ENCODE measurements around the gene TRPC3.

The TRPC3 gene

DNA sequence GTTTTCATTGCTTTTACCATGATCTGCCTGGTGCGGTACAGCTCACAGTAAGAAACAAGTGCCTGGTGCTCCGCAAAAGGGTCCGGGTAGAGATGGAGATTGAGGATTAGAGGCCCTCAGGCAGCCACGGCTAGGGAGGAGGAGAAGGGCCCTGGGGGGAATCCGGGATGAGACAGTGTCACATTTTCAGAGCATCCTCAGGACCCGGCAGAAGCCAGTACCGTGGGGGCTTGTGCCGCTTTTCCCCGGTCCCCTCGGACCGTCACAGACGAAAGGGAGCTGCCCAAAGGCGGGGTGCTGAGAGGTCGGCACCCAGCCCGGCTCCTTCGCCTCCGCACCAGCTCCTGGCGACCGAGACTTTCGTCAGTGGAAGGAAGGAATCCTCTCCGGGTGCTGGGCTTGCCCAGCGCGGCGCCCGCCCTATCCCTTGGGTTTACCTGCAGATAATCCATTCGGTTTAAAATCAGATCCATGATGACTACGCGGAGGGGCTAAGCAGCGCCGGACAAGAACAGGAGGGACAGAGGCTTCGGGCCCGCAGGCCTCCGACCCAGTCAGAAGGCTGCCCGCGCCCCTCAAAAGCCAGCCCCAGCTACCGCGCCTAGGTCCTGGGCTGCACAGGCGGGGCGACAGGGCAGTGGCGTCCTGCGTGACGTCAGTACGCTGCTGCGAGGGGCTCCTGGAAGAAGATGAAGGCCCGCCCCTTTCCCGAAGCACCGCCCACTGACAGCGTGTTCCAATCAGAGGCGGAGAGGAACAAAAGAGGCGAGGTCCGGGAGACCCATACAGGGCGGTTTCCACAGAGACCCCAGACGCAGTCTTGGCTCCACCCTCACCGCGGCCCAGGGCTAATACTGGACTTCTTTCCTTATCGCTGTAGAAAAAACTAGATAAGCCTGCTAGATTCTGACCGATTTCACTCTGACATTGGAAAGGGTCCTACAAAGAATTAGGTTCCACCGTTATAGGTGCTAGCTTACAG lies 81.7 kb downstream of the TRPC3 start, which contains the start of gene BBS7:
Gene BBS7 (minus strand): TSS at position 634 of the 982 bp plus-strand sequence. CDS start 161 bp downstream, at position 473.
- peak; percentile 98 for DNase-seq

DNA sequence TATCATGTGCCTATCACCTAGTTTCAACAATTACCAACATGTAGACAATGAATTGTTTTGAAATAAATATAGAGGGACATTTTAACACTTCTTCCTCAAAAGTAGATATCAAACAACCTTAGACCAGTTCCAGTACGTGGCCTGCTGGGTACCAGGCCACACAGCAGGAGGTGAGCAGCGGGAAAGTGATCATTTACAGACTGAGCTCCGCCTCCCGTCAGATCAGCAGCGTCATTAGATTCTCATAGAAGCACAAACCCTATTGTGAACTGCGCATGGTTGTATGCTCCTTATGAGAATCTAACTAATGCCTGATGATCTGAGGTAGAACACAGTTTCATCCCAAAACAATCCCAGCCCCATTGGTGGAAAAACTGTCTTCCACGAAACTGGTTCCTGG lies 88.1 kb downstream of the TRPC3 start:
- DNase-seq, result no peak

DNA sequence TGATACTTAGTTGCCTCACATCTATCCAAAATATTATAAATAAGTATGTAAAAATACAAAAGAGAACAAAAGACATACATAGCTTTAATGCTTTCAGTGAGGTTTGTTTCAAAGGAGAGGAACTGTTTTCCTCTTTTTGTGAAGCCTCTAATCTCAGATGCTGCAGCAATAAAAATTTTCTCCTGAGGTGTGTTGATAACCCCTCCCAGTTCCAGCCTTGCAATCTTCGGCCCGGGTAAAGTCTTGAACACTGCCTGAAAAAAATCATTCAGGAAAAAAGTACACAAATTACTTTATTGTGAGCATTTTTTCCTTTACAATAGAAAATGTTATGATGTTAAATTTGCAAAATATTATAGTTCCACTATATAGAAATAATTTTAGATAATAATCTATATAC lies 90.4 kb downstream of the TRPC3 start:
- DNase-seq, result no peak

DNA sequence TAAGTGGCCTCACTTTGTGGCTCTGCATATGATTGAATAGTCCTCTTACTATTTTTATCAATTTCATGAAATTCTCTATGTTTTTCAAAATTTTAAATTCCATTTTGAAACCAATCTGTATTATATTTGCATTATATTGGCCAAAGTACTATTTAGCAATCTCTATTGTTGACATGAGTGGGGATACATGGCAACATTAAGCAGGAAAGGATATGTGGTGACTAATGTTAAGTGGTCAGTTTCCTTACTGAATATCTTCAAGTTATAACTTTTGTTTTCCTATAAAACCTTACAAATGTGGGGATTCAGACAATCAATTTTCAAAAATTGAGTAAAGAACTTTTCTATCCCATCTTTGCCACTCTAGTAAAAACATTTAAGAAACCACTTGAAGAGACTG lies 91.7 kb downstream of the TRPC3 start:
- DNase-seq, result no peak

DNA sequence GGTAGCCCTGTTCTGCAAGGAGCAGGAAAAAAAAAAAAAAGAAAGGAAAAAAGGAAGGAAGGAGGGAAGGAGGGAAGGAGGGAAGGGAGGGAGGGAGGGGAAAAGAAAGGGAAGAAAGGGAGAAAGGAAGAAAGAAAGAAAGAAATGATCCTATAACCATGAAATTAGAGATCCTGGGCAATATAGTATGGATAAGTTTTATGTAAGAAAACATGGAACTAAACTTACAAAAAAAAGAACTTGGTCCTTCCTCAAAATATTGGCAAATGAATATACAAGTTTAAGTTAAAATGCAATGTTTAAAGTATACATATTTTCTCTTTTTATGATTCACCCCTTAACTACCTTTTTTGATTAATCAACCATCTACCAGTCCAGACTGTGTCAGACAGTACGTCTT lies 100.5 kb downstream of the TRPC3 start:
- DNase-seq, result no peak

DNA sequence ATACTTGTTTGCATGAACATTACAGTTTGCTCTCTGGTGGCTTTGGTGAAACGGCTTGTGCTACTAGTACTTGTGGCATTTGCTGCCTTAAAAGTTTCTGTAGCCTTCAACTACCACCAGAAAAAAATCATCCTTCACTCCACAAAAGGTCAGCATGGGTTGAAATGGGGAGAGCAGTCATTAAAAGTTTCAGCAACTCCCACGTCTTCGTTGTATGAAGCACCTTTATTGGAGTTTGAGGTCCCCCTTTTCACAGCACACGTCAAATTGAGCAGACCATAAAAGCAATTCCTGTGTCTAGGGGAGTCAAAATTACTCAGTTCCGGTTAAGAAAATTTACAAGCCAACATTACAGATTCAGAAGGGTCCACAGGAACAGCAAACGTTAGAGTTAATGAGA lies 105.2 kb downstream of the TRPC3 start:
- DNase-seq, result no peak

DNA sequence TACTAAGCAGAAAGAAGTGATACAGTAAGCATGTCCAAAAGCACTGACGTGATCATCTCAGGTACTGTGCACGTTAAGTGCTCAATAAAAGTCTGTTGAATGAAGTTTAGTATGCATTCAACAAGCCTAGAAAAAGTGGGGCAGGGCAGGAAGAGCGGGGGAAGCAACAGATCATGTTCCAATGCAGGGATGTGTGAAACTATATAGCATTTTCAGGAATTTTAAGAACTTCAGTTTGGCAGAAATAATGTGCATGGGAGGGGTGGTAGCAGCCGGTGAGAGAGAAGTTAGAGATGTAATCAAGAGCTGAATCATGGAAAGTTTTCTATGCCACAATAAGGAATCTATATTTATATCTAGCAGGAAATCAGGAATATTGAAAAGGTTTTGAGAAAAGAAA lies 109.0 kb downstream of the TRPC3 start:
- DNase-seq, result no peak

DNA sequence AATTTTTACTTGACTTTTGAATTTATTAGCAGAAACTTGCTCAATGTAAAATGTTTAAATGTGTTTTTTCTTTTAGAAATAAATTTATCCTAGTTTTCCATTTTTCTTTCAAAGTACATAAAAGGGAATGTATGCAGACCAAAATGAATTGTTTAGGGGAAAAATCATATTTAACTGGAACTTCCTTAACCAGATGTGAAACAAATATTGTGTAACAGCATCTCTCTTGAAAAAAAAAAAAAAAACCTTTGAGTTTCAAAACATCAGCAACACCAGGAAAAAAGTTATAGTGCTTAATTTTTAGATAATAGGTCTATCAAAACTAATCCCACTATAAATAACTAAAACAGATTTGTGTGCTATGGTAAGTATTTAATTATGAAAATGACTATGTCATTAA lies 113.7 kb downstream of the TRPC3 start:
- no peak for DNase-seq

DNA sequence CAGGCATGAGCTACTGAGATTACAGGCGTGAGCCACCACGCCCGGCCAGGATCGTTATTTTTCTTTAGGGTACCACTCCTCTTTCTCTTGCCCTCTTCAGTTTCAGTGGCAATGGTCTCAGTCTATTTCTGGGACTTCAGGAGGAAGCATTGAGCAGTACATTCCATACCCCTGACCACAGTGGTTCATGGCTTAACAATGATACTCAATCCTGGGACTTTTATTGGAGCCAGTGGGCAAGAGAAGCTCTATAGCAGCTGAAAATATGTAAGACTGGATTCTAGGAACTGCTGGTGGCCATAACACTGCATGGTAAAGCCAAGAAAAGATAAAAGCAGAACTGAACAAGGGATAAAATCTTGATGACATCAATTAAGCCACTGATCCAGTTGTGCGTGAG lies 122.3 kb downstream of the TRPC3 start:
- DNase-seq, result no peak

Data from retina (tissue), 1 donor.